ENCODE data around the gene PAX5. TPM values are rescaled to one million over a fixed set of nuclear protein-coding genes. Genes with fewer than 3 reads are reported as not detected.

PAX5 gene
- total and polyA plus RNA-seq, 2 of the 13 experiments (the other 11 are each of a cell fraction or from before 2014, with no cell fraction given), result not detected

DNA sequence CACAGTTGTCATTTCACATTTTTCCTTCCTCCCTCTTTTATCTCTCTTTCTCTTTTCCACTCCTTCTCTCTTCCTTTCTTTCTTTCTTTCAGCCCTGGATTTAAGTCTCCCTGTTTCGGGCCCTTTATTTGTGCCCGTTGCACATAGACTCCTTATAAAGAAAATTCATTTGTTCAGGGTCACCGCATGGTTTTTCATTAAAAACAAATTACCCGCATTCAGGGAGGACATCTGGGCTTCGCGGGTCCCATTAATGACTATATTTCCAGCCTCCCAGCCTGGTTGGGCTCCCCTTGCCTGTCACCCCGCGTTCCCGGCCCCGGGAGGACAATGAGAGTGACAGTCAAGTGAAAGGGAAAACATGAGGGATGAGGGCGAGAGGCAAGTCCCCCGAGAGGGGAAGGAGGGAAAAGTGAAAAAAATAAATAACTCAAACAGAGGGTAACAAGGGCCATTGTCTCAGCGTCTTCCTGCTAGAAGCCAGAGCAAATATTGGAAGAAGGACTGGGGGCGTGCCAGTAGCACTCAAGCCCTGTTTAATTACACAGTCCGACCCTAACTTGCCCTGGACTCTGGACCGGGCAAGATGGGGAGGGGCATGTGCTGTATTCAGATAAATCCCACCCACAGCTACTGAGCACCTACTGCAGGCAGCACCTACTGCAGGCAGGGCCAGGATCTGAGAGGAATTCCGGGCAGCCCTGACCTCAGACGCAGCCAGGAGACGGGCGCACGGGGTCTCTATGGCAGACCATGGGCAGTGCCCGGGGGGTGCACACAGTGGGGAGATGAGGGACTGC, 166.2 kb downstream of the PAX5 start (continued):
- TF ChIP-seq FOXK2 (IDR thresholded peaks at IDR 0.05) (peak; percentile 84), ZNF709 (CRISPR knock-in tag; IDR thresholded peaks at IDR 0.05) (peak; percentile 77; the same call in 1 of the 2 replicates), HNRNPL (IDR thresholded peaks at IDR 0.05; ENCODE audit: low read depth, low read length) (peak; percentile 77), ZNF274 (CRISPR knock-in tag; IDR thresholded peaks at IDR 0.05) (no peak), ZNF317 (CRISPR knock-in tag; IDR thresholded peaks at IDR 0.05) (peak; percentile 77), ZNF639 (CRISPR knock-in tag; conservative IDR thresholded peaks at IDR 0.05) (0 out of 2 replicates have a peak, but pooled peaks have one; percentile 20), ZBTB21 (CRISPR knock-in tag; IDR thresholded peaks at IDR 0.05) (no peak), ZMYM2 (CRISPR knock-in tag; IDR thresholded peaks at IDR 0.05) (peak; percentile 87), HNF1B (CRISPR knock-in tag; IDR thresholded peaks at IDR 0.05) (peak; percentile 65), ZNF101 (CRISPR knock-in tag; IDR thresholded peaks at IDR 0.05; ENCODE audit: borderline replicate concordance, low read depth) (no peak), ZNF501 (CRISPR knock-in tag; IDR thresholded peaks at IDR 0.05) (0 out of 2 replicates have a peak, but pooled peaks have one; percentile 25), ZBTB43 (CRISPR knock-in tag; conservative IDR thresholded peaks at IDR 0.05) (peak; percentile 58), HHEX (CRISPR knock-in tag; IDR thresholded peaks at IDR 0.05) (peak; percentile 94), SAP130 (CRISPR knock-in tag; IDR thresholded peaks at IDR 0.05; ENCODE audit: low read depth) (peak; percentile 79), ZNF556 (CRISPR knock-in tag; IDR thresholded peaks at IDR 0.05; ENCODE audit: borderline replicate concordance) (no peak), USF2 (IDR thresholded peaks at IDR 0.05; ENCODE audit: low read depth, low read length) (0 out of 2 replicates have a peak, but pooled peaks have one; percentile 7), USF2 (CRISPR knock-in tag; IDR thresholded peaks at IDR 0.05; ENCODE audit: borderline replicate concordance) (no peak)
- TF ChIP-seq, protein P1, sequence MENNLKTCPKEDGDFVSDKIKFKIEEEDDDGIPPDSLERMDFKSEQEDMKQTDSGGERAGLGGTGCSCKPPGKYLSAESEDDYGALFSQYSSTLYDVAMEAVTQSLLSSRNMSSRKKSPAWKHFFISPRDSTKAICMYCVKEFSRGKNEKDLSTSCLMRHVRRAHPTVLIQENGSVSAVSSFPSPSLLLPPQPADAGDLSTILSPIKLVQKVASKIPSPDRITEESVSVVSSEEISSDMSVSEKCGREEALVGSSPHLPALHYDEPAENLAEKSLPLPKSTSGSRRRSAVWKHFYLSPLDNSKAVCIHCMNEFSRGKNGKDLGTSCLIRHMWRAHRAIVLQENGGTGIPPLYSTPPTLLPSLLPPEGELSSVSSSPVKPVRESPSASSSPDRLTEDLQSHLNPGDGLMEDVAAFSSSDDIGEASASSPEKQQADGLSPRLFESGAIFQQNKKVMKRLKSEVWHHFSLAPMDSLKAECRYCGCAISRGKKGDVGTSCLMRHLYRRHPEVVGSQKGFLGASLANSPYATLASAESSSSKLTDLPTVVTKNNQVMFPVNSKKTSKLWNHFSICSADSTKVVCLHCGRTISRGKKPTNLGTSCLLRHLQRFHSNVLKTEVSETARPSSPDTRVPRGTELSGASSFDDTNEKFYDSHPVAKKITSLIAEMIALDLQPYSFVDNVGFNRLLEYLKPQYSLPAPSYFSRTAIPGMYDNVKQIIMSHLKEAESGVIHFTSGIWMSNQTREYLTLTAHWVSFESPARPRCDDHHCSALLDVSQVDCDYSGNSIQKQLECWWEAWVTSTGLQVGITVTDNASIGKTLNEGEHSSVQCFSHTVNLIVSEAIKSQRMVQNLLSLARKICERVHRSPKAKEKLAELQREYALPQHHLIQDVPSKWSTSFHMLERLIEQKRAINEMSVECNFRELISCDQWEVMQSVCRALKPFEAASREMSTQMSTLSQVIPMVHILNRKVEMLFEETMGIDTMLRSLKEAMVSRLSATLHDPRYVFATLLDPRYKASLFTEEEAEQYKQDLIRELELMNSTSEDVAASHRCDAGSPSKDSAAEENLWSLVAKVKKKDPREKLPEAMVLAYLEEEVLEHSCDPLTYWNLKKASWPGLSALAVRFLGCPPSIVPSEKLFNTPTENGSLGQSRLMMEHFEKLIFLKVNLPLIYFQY (CRISPR knock-in tag; IDR thresholded peaks at IDR 0.05; ENCODE audit: borderline replicate concordance), result peak; percentile 40; the same call in 1 of the 2 replicates

Data from HepG2 (cell line).